ENCODE results near the gene TLR2.

DNA sequence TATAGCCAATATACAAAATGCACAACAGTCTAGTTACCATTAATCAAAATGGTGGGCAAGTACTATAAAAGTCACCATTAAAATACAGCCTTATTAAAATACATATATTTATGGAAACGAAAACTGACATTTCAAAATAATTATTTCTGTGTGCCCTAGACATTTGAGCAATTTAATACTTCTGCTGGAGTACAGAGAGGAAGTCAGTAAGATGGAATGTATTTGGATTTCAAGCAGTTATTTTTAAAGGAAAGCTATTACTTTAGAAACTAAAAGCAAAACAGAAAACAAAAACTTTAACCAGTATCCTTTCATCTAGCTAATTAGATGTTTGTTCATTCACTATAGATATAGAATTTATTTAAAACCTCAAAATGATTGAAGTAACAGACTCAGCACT, 37.8 kb upstream of the TLR2 start:
- no peak for TF ChIP-seq POLR2AphosphoS5 (IDR thresholded peaks at IDR 0.05; ENCODE audit: insufficient read depth in 1 of 2, low read depth in 1 of 2)
- no peak for TF ChIP-seq CTCF (IDR thresholded peaks at IDR 0.05)

Data from vagina (tissue), 2 donors.